GM13976 (cell line): ENCODE data around the gene UNC13B.

ENCODE experiments used
- DNase-seq: peaks from one replicate; pipeline ENCODE4 v3.0.0; 2012; ENCODE audit warnings: low spot score
- in situ Hi-C: fragments of 300-500 bp; cut with MboI; formaldehyde crosslinking; loops from one replicate; pipeline ENCODE4 v1.12.0; 2022; ENCODE audit warnings: low sequenced_read_pairs, mixed read lengths, inconsistent platforms; ENCODE audit not compliant: unreplicated experiment
- TF ChIP-seq, protein P1 (sequence below): IDR thresholded peaks from 2 replicates; pipeline ENCODE4 v1.5.1; 2012; ENCODE audit warnings: borderline replicate concordance, mild to moderate bottlenecking; ENCODE audit not compliant: insufficient read depth; ENCODE audit errors: extremely low read depth, missing control alignments, control extremely low read depth

Gene UNC13B

DNA sequence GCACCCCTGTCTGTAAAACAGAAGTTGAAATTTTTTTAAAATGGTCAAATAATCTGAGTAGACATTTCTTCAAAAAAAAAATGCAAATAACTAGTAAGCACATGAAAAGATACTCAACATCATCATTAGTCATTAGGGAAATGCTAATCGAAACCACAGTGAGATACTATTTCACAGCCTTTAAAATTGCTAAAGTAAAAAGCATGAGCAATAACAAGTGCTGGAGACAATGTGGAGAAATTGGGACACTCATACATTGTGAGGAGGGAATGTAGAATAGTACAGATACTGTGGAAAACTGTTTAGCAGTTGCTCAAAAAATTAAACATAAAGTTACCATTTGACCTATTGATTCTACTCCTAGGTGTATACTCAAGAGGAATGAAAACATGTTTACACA lies 269.7 kb downstream of the UNC13B start:
- DNase-seq: no peak
- in situ Hi-C loops: no loop called here

DNA sequence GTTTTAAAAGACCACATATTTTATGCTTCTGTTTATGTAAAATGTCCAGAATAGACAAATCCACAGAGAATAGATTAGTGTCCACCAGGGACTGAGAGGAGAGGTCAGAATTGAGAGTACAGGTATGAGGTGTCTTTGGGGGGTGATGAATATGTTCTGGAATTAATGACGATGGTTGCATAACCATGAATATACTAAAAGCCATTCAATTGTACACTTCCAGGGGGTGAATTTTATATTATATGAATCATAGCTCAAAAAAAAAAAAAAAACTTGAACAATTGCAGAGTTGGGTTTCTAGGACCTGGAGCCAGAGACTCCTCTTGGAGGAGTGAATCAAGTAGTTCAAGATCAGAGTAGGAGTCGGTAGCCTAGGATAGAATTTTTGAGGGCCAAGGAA lies 270.3 kb downstream of the UNC13B start:
- TF ChIP-seq, protein P1, sequence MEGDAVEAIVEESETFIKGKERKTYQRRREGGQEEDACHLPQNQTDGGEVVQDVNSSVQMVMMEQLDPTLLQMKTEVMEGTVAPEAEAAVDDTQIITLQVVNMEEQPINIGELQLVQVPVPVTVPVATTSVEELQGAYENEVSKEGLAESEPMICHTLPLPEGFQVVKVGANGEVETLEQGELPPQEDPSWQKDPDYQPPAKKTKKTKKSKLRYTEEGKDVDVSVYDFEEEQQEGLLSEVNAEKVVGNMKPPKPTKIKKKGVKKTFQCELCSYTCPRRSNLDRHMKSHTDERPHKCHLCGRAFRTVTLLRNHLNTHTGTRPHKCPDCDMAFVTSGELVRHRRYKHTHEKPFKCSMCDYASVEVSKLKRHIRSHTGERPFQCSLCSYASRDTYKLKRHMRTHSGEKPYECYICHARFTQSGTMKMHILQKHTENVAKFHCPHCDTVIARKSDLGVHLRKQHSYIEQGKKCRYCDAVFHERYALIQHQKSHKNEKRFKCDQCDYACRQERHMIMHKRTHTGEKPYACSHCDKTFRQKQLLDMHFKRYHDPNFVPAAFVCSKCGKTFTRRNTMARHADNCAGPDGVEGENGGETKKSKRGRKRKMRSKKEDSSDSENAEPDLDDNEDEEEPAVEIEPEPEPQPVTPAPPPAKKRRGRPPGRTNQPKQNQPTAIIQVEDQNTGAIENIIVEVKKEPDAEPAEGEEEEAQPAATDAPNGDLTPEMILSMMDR: no peak
- DNase-seq: no peak
- in situ Hi-C loops: no loop called here

More for the DNA sequence above, 269.7 kb downstream of the UNC13B start:
- TF ChIP-seq, protein P1: no peak

DNA sequence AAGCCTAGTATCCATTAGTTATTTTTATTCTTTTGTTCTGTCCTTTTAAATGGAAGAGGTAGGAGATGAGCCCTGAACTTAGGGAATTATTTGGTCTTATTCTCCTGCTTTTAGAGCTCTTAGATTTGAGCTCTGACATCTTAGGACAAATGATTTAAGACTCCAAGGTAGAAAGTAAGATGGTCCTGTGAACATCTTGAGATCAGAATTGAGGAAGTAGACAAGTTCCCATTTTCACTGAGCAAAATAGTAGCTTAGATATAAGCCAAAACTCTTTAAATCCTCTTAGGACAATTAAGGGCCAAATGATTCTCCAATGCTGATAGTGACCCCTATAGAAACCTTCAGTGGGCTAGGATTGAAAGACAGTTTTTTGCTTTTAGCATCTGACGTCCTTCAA lies 275.1 kb downstream of the UNC13B start:
- in situ Hi-C loops: no loop called here
- TF ChIP-seq, protein P1: no peak
- DNase-seq: no peak

GRCh38 chr9:35446012-35446411 lies 284.2 kb downstream of the UNC13B start:
- TF ChIP-seq, protein P1: no peak
- in situ Hi-C loops: no loop called here
- DNase-seq: no peak

- in situ Hi-C loops: no loop called here
- no peak for DNase-seq
- TF ChIP-seq, protein P1: no peak
Observed at GRCh38 chr9:35448496-35448895, 286.7 kb downstream of the UNC13B start.

GRCh38 chr9:35452481-35452880 lies 290.7 kb downstream of the UNC13B start:
- DNase-seq: no peak
- TF ChIP-seq, protein P1: no peak
- in situ Hi-C loops: no loop called here

DNA sequence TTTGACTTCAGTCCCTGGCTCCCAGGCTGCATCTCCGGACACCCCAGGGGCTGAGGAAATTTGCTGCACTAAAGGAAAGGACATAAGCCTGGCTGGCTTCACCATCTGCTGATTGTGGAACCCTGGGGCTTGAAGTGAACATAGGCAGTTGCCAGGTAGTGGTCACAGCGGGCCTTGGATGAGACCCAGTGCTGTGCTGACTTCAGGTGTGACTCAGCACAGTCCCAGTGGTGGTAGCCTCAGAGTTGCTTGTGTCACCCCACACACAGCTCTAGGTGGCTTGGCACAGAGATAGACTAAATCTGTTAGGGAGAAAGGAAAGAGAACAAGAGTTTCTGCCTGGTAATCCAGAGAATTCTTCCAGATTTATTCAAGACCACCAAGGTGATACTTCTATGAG lies 292.0 kb downstream of the UNC13B start:
- no peak for DNase-seq
- TF ChIP-seq, protein P1: no peak
- in situ Hi-C loops: no loop called here
